Uterus (tissue), 2 donors: ENCODE data around the gene ARHGAP1.

Experiments
- POLR2A ChIP-seq, 2 donors: fragments of 450-650 bp; IDR thresholded peaks; one replicate each; pipeline ENCODE4 v1.6.1; 2016; ENCODE audit warnings: antibody characterized with exemption in 2 of 2, mild to moderate bottlenecking in 1 of 2, moderate library complexity in 1 of 2
- TF ChIP-seq, protein P1 (sequence below), 4 experiments: fragments of 200-600 bp in 2 of 4; fragments of 450-650 bp in 2 of 4; sonication (generic) in 2 of 4; IDR thresholded peaks; one replicate each; pipeline ENCODE4 v1.5.1; 2016 to 2019; ENCODE audit warnings: antibody characterized with exemption in 4 of 4, mild to moderate bottlenecking in 2 of 4, moderate library complexity in 1 of 4

GRCh38 chr11:46680815-46681214 lies 19.6 kb downstream of the ARHGAP1 start:
- TF ChIP-seq, protein P1, sequence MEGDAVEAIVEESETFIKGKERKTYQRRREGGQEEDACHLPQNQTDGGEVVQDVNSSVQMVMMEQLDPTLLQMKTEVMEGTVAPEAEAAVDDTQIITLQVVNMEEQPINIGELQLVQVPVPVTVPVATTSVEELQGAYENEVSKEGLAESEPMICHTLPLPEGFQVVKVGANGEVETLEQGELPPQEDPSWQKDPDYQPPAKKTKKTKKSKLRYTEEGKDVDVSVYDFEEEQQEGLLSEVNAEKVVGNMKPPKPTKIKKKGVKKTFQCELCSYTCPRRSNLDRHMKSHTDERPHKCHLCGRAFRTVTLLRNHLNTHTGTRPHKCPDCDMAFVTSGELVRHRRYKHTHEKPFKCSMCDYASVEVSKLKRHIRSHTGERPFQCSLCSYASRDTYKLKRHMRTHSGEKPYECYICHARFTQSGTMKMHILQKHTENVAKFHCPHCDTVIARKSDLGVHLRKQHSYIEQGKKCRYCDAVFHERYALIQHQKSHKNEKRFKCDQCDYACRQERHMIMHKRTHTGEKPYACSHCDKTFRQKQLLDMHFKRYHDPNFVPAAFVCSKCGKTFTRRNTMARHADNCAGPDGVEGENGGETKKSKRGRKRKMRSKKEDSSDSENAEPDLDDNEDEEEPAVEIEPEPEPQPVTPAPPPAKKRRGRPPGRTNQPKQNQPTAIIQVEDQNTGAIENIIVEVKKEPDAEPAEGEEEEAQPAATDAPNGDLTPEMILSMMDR (IDR thresholded peaks at IDR 0.05), result no peak
- no peak for TF ChIP-seq POLR2A (IDR thresholded peaks at IDR 0.05)
